ENCODE measurements around the gene TRIM25.

Gene TRIM25

DNA sequence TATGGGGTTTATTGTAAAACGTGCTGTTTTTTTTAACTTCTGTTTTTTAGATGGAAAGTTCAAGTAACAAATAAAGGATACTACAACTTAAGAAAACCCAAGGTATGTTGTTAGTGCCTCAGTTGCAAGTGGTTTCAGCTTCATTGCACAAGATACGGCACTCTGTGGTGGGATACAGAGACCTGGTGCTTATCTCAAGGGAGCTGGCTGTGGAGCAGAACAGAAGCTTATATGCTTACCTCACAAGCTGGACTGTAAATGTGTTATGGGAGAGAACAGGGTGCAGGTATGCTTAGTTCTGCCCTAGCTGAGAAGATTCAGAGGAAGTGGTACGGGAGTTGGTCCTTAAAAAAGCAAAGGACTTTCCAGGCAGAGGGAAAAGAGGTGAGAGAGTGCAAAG lies 64.7 kb downstream of the TRIM25 start:
- TF ChIP-seq, protein P1, sequence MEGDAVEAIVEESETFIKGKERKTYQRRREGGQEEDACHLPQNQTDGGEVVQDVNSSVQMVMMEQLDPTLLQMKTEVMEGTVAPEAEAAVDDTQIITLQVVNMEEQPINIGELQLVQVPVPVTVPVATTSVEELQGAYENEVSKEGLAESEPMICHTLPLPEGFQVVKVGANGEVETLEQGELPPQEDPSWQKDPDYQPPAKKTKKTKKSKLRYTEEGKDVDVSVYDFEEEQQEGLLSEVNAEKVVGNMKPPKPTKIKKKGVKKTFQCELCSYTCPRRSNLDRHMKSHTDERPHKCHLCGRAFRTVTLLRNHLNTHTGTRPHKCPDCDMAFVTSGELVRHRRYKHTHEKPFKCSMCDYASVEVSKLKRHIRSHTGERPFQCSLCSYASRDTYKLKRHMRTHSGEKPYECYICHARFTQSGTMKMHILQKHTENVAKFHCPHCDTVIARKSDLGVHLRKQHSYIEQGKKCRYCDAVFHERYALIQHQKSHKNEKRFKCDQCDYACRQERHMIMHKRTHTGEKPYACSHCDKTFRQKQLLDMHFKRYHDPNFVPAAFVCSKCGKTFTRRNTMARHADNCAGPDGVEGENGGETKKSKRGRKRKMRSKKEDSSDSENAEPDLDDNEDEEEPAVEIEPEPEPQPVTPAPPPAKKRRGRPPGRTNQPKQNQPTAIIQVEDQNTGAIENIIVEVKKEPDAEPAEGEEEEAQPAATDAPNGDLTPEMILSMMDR (IDR thresholded peaks at IDR 0.05) = no peak

DNA sequence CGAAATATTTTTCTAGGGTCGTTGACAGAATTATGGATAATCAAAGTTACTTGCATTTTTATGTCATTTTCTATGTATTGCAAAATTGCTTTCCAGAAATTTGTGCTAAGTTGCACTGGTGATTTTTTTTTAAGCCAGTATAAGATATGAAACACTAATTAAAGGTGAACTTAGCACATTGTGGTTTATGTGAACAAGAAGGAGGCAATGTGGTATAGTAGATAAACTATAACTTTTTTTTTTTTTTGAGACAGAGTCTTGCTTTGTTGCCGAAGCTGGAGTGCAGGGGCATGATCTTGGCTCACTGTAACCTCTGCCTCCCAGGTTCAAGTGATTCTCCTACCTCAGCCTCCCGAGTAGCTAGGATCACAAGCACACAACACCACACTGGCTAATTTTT lies 66.7 kb downstream of the TRIM25 start:
- TF ChIP-seq, protein P1 (IDR thresholded peaks at IDR 0.05) = no peak

DNA sequence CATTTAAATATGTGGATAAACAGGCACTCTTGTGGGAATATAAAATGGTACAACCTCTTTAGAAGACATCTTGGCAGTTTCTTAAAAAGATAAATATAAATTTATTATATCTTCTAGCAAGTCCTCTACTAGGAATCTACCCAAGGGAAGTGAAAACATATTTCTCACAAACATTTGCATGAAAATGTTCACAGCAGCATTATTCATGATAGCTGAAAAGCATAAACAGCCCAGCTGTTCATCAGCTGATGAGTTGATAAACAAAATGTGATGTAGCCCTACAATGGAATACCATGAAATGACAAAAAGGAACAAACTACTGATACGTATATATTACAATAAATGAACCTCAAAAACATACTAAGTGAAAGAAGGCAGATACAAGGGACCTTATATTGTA lies 67.9 kb downstream of the TRIM25 start:
- TF ChIP-seq, protein P1 (IDR thresholded peaks at IDR 0.05) = no peak

DNA sequence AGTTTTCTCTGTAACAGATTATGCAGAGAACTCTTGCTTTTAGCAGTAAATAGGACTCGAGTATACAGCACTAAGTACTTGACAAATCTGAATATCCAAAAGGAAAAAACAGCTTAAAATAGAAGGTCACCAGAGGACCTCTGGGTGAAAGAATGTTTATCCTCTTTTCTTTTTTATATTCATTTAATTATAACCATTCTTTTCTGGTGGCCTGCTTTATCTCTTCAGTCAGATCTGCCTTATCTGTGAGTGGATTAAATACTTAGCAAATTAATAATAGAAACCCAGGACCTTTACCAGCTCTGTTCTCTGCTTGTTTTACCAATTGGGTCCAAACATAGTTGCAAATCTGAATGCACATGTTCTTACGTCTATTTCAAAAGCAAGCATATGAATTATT lies 71.3 kb downstream of the TRIM25 start:
- TF ChIP-seq, protein P1 (IDR thresholded peaks at IDR 0.05) = no peak

DNA sequence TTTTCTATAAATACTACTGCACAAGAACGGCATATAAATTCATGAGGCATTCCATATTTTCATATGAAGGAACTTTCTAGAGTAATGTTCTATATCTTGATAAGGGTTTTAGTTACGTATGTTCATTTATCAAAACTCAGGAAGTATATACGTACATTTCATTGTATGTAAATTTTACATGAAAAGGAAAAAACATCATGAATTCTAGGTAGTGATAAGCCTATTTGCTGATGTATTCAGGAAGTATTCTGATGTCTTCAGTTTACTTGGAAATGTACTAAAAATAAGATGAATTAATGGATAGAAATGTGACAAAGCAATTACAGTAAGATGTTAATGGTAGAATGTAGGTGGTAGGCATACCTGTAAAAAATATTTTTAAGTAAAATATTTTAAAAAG lies 75.2 kb downstream of the TRIM25 start:
- TF ChIP-seq, protein P1 (IDR thresholded peaks at IDR 0.05) = no peak

All from LNCAP (cell line).